Hepatocyte (in vitro differentiated cells): ENCODE data around the gene AGPS. TPM values are rescaled to one million over a fixed set of nuclear protein-coding genes. Genes with fewer than 3 reads are reported as not detected.

Experiments used
- DNase-seq: peaks from one replicate; pipeline ENCODE4 v3.0.0-alpha.2; 2016; ENCODE audit warnings: low spot score
- H2AFZ ChIP-seq: fragments of 200-600 bp; sonication (generic); 2 replicates; pipeline ENCODE4 v1.6.0; 2016; ENCODE audit warnings: antibody characterized with exemption, mild to moderate bottlenecking
- H3K27ac ChIP-seq: fragments of 200-600 bp; sonication (generic); 2 replicates; pipeline ENCODE4 v1.5.1; 2016; ENCODE audit warnings: mild to moderate bottlenecking
- H3K27me3 ChIP-seq: fragments of 200-600 bp; sonication (generic); 2 replicates; pipeline ENCODE4 v1.6.1; 2016
- H3K36me3 ChIP-seq: fragments of 200-600 bp; sonication (generic); replicated peaks from 2 replicates; pipeline ENCODE4 v1.5.1; 2016; ENCODE audit warnings: low read depth; ENCODE audit not compliant: insufficient read depth
- H3K4me1 ChIP-seq: fragments of 200-600 bp; sonication (generic); 2 replicates; pipeline ENCODE4 v1.5.1; 2016; ENCODE audit warnings: mild to moderate bottlenecking, moderate library complexity; ENCODE audit not compliant: insufficient read depth
- H3K4me2 ChIP-seq: fragments of 200-600 bp; sonication (generic); 2 replicates; pipeline ENCODE4 v1.6.0; 2016
- H3K4me3 ChIP-seq: fragments of 200-600 bp; sonication (generic); 2 replicates; pipeline ENCODE4 v1.5.1; 2016; ENCODE audit warnings: mild to moderate bottlenecking
- H3K79me2 ChIP-seq: fragments of 200-600 bp; sonication (generic); 2 replicates; pipeline ENCODE4 v1.6.0; 2017; ENCODE audit warnings: mild to moderate bottlenecking
- H3K9me2 ChIP-seq: fragments of 200-600 bp; sonication (generic); replicated peaks from 2 replicates; pipeline ENCODE4 v1.6.0; 2017; ENCODE audit warnings: mild to moderate bottlenecking; ENCODE audit not compliant: insufficient read depth
- H3K9me3 ChIP-seq: fragments of 200-600 bp; sonication (generic); 2 replicates; pipeline ENCODE4 v1.5.1; 2016; ENCODE audit warnings: low read depth, mild to moderate bottlenecking
- H4K20me1 ChIP-seq: fragments of 200-600 bp; sonication (generic); 2 replicates; pipeline ENCODE4 v1.6.0; 2016; ENCODE audit warnings: mild to moderate bottlenecking; ENCODE audit not compliant: insufficient read depth, poor library complexity, severe bottlenecking
- EZH2 ChIP-seq: fragments of 200-600 bp; sonication (generic); IDR thresholded peaks from 2 replicates; pipeline ENCODE4 v1.6.1; 2016; ENCODE audit warnings: antibody characterized with exemption, mild to moderate bottlenecking, borderline replicate concordance
- EZH2phosphoT487 ChIP-seq: fragments of 200-600 bp; sonication (generic); IDR thresholded peaks from one replicate; pipeline ENCODE4 v1.6.1; 2018; ENCODE audit warnings: antibody characterized with exemption, mild to moderate bottlenecking, low read depth, moderate library complexity; ENCODE audit not compliant: unreplicated experiment, severe bottlenecking
- WGBS: methylation state at CpG from one replicate; pipeline ENCODE4 v1.1.6; 2016; ENCODE audit warnings: low lambda C conversion rate; ENCODE audit errors: missing lambda C conversion rate; 5-methylcytosine and 5-hydroxymethylcytosine counted together
- polyA plus RNA-seq: library from polyadenylated mRNA; unstranded; fragments of >200 nt; fragmentation: Nextera tagmentation; extraction: Ambion mirVana; gene quantifications from 2 replicates; pipeline ENCODE4 v1.2.1, GENCODE V29; 2016
- total RNA-seq: library from RNA; depleted of rRNA; stranded (reverse); fragments of >200 nt; gene quantifications from 2 replicates; pipeline ENCODE4 v1.2.3, GENCODE V29; 2014
- TF ChIP-seq, protein P1 (sequence below): fragments of 200-600 bp; sonication (generic); IDR thresholded peaks from 2 replicates; pipeline ENCODE4 v1.5.1; 2016; ENCODE audit warnings: antibody characterized with exemption, mild to moderate bottlenecking; ENCODE audit not compliant: poor library complexity

Gene AGPS
- total and polyA plus RNA-seq, 2 experiments from 2014 or later = 26.6 to 36.1 TPM

DNA sequence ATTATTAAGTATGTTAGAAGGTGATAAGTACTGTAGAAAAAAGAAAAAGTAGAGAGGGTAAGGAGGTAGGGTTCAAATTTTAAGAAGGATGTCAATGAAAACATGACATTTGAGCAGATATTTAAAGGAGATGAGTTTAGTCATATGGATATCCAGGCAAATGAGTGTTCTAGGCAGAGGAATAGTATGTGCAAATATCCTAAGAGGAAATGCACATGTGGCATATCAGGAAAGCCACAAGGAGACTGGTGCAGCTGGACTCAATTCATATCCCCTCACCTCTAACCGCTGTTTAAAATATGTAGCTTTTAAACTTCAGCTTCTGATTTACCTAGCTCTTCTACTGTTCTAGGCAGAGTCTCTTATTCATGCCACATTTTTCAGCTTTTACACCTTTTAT lies 9.5 kb downstream of the AGPS start:
- Histone ChIP-seq H3K27ac (no peak overlapping the region), H3K4me2 (no peak overlapping the region), H3K36me3 (no peaks in the 10 kb centered on the region), H2AFZ (no peak overlapping the region), H3K9me3 (no peaks in the 10 kb centered on the region), H3K4me1 (peaks cover 14% of the 10 kb centered on the region), H4K20me1 (peaks cover 12% of the 10 kb centered on the region), H3K79me2 (peaks cover 87% of the 10 kb centered on the region), H3K9me2 (no peaks in the 10 kb centered on the region), H3K27me3 (no peaks in the 10 kb centered on the region), H3K4me3 (no peak overlapping the region)
- TF ChIP-seq, protein P1, sequence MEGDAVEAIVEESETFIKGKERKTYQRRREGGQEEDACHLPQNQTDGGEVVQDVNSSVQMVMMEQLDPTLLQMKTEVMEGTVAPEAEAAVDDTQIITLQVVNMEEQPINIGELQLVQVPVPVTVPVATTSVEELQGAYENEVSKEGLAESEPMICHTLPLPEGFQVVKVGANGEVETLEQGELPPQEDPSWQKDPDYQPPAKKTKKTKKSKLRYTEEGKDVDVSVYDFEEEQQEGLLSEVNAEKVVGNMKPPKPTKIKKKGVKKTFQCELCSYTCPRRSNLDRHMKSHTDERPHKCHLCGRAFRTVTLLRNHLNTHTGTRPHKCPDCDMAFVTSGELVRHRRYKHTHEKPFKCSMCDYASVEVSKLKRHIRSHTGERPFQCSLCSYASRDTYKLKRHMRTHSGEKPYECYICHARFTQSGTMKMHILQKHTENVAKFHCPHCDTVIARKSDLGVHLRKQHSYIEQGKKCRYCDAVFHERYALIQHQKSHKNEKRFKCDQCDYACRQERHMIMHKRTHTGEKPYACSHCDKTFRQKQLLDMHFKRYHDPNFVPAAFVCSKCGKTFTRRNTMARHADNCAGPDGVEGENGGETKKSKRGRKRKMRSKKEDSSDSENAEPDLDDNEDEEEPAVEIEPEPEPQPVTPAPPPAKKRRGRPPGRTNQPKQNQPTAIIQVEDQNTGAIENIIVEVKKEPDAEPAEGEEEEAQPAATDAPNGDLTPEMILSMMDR = no peak
- no peak for TF ChIP-seq EZH2phosphoT487
- TF ChIP-seq EZH2 = no peak
- 83% methylated on average over 1 of the region's 1 CpG for WGBS
- no peak for DNase-seq

DNA sequence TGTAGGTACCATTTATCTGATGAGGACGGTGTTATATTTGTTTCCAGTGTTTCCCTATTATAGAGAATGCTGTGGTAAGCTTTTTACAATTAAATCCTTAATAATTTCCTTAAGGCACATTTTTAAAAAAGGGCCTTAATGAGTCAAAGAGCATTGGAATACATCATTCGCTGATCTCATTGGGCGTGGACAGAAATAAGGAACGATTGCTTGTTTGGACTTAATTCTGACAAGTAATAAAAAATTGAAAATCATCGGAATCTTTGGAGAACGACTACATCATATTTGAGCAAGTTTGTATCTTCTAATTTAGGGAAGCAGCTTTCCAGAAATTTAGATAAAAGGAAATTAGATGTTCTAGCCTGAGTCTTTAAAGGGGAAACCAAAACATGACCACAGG lies 11.3 kb downstream of the AGPS start:
- Histone ChIP-seq H3K79me2 (peaks cover 100% of the 10 kb centered on the region), H3K9me2 (no peaks in the 10 kb centered on the region), H3K27me3 (no peaks in the 10 kb centered on the region), H3K4me3 (no peak overlapping the region), H3K4me2 (no peak overlapping the region), H3K9me3 (no peaks in the 10 kb centered on the region), H3K4me1 (peaks cover 9% of the 10 kb centered on the region), H3K27ac (no peak overlapping the region), H3K36me3 (no peaks in the 10 kb centered on the region), H4K20me1 (peaks cover 12% of the 10 kb centered on the region), H2AFZ (no peak overlapping the region)
- DNase-seq = no peak
- TF ChIP-seq, protein P1 = no peak
- no peak for TF ChIP-seq EZH2phosphoT487
- no peak for TF ChIP-seq EZH2
- 91% methylated on average over 6 of the region's 6 CpGs for WGBS

DNA sequence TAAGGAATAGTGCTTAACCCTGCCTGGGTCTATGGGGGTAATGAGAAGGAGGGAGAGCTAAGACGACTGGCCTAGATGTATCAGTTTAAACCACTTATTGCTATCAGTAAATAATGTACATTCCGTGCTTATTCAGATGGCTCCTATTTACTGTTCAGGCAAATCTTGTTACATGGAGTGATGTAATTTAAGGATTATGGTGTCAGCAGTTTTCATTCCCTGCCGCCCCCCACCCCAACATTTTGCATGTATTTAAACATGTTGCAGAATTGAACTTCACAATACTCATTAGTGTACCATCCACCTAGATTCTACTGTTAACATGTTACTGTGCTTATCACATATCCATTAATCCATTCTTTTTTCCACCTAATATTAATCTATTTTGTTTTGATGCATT lies 11.7 kb downstream of the AGPS start:
- H3K9me3 ChIP-seq = no peaks in the 10 kb centered on the region
- peaks cover 12% of the 10 kb centered on the region for H4K20me1 ChIP-seq
- no peaks in the 10 kb centered on the region for H3K9me2 ChIP-seq
- no peaks in the 10 kb centered on the region for H3K36me3 ChIP-seq
- H3K27me3 ChIP-seq = no peaks in the 10 kb centered on the region
- H3K79me2 ChIP-seq = peaks cover 100% of the 10 kb centered on the region
- no peak for DNase-seq
- 72% methylated on average over 3 of the region's 3 CpGs for WGBS
- H2AFZ ChIP-seq = no peak overlapping the region
- H3K4me2 ChIP-seq = no peak overlapping the region
- TF ChIP-seq EZH2phosphoT487 = no peak
- no peak for TF ChIP-seq EZH2
- TF ChIP-seq, protein P1 = no peak
- peaks cover 9% of the 10 kb centered on the region for H3K4me1 ChIP-seq
- no peak overlapping the region for H3K4me3 ChIP-seq
- H3K27ac ChIP-seq = no peak overlapping the region
